ENCODE data around the gene GPD1L. TPM values are rescaled to one million over a fixed set of nuclear protein-coding genes. Genes with fewer than 3 reads are reported as not detected.

Gene GPD1L
- polyA plus RNA-seq, 1 donor (not counting 4 experiments of a cell fraction or from before 2014, with no cell fraction given) = 4.5 TPM

- H3K4me3 ChIP-seq (ENCODE audit: control insufficient read depth in 2 of 3, extremely low read depth in 1 of 3, insufficient read depth in 2 of 3, low read depth in 1 of 3, low read length in 3 of 3) = no peak overlapping the region
- no peak for FAIRE-seq
- TF ChIP-seq CTCF (optimal IDR thresholded peaks at IDR 0.05 in 1 of 3, IDR thresholded peaks at IDR 0.05 in 1 of 3, conservative IDR thresholded peaks at IDR 0.05 in 1 of 3; ENCODE audit: extremely low read depth in 1 of 3, insufficient read depth in 2 of 3, low read length in 3 of 3) (no peak), EZH2 (IDR thresholded peaks at IDR 0.05; ENCODE audit: low read length) (no peak)
- no peaks in the 10 kb centered on the region for H4K20me1 ChIP-seq (ENCODE audit: control insufficient read depth, extremely low read depth, insufficient read depth, low read length)
- H3K9ac ChIP-seq (ENCODE audit: control insufficient read depth, extremely low read depth, insufficient read depth, low read length) = no peak overlapping the region
- no peaks in the 10 kb centered on the region for H3K27me3 ChIP-seq (ENCODE audit: control insufficient read depth, extremely low read depth, insufficient read depth, low read length)
- H3K4me1 ChIP-seq (ENCODE audit: control insufficient read depth, extremely low read depth, insufficient read depth, low read length) = no peaks in the 10 kb centered on the region
- no peaks in the 10 kb centered on the region for H3K9me3 ChIP-seq (ENCODE audit: control insufficient read depth, low read depth, low read length)
- no peaks in the 10 kb centered on the region for H3K9me1 ChIP-seq (ENCODE audit: control insufficient read depth, extremely low read depth, insufficient read depth, low read length)
- H3K79me2 ChIP-seq (ENCODE audit: control insufficient read depth, insufficient read depth, low read length) = no peaks in the 10 kb centered on the region
- no peak for DNase-seq (ENCODE audit: low read depth, low spot score)
- no peak overlapping the region for H3K4me2 ChIP-seq (ENCODE audit: control insufficient read depth, extremely low read depth, insufficient read depth, low read depth, low read length)
- H3K36me3 ChIP-seq (ENCODE audit: control insufficient read depth in 2 of 2, extremely low read depth in 1 of 2, insufficient read depth in 2 of 2, low read length in 2 of 2) = no peaks in the 10 kb centered on the region
- dilution Hi-C loops (cut with MboI; ENCODE audit: extremely low pct_ligation_motif_present, low sequenced_read_pairs) = no loop called here
- H3K27ac ChIP-seq (ENCODE audit: control insufficient read depth, insufficient read depth, low read length) = no peak overlapping the region
- no peak overlapping the region for H2AFZ ChIP-seq (ENCODE audit: control insufficient read depth, low read length)
Observed at GRCh38 chr3:32086464-32086863, 20.0 kb upstream of the GPD1L start.

GRCh38 chr3:32089476-32089875 lies 16.9 kb upstream of the GPD1L start:
- H3K9me1 ChIP-seq (ENCODE audit: control insufficient read depth, extremely low read depth, insufficient read depth, low read length) = no peaks in the 10 kb centered on the region
- H3K36me3 ChIP-seq (ENCODE audit: control insufficient read depth in 2 of 2, extremely low read depth in 1 of 2, insufficient read depth in 2 of 2, low read length in 2 of 2) = no peaks in the 10 kb centered on the region
- no peak overlapping the region for H3K9ac ChIP-seq (ENCODE audit: control insufficient read depth, extremely low read depth, insufficient read depth, low read length)
- H3K4me1 ChIP-seq (ENCODE audit: control insufficient read depth, extremely low read depth, insufficient read depth, low read length) = no peaks in the 10 kb centered on the region
- H3K79me2 ChIP-seq (ENCODE audit: control insufficient read depth, insufficient read depth, low read length) = no peaks in the 10 kb centered on the region
- H3K4me3 ChIP-seq (ENCODE audit: control insufficient read depth in 2 of 3, extremely low read depth in 1 of 3, insufficient read depth in 2 of 3, low read depth in 1 of 3, low read length in 3 of 3) = no peak overlapping the region
- no peak for FAIRE-seq
- TF ChIP-seq CTCF (optimal IDR thresholded peaks at IDR 0.05 in 1 of 3, IDR thresholded peaks at IDR 0.05 in 1 of 3, conservative IDR thresholded peaks at IDR 0.05 in 1 of 3; ENCODE audit: extremely low read depth in 1 of 3, insufficient read depth in 2 of 3, low read length in 3 of 3) = no peak
- TF ChIP-seq EZH2 (IDR thresholded peaks at IDR 0.05; ENCODE audit: low read length) = no peak
- H3K27ac ChIP-seq (ENCODE audit: control insufficient read depth, insufficient read depth, low read length) = no peak overlapping the region
- no peak overlapping the region for H3K4me2 ChIP-seq (ENCODE audit: control insufficient read depth, extremely low read depth, insufficient read depth, low read depth, low read length)
- dilution Hi-C loops (cut with MboI; ENCODE audit: extremely low pct_ligation_motif_present, low sequenced_read_pairs) = no loop called here
- H2AFZ ChIP-seq (ENCODE audit: control insufficient read depth, low read length) = no peak overlapping the region
- H4K20me1 ChIP-seq (ENCODE audit: control insufficient read depth, extremely low read depth, insufficient read depth, low read length) = no peaks in the 10 kb centered on the region
- H3K27me3 ChIP-seq (ENCODE audit: control insufficient read depth, extremely low read depth, insufficient read depth, low read length) = no peaks in the 10 kb centered on the region
- DNase-seq (ENCODE audit: low read depth, low spot score) = no peak
- H3K9me3 ChIP-seq (ENCODE audit: control insufficient read depth, low read depth, low read length) = no peaks in the 10 kb centered on the region

Data from keratinocyte (primary cell).